HEK293 (cell line): ENCODE measurements around the gene PCGF1.

Experiments used
- GLI4 ChIP-seq: fragments of 450-650 bp; formaldehyde crosslinking; IDR thresholded peaks from 2 replicates; pipeline ENCODE4 v1.5.1; 2016; ENCODE audit warnings: missing biosample characterization, missing genetic modification characterization
- KLF7 ChIP-seq: fragments of 450-650 bp; formaldehyde crosslinking; IDR thresholded peaks from 2 replicates; pipeline ENCODE4 v1.5.1; 2016; ENCODE audit warnings: missing biosample characterization, missing genetic modification characterization, borderline replicate concordance
- OVOL3 ChIP-seq: fragments of 450-650 bp; formaldehyde crosslinking; IDR thresholded peaks from 2 replicates; pipeline ENCODE4 v1.5.1; 2016; ENCODE audit warnings: missing biosample characterization, missing genetic modification characterization
- SP2 ChIP-seq: fragments of 450-650 bp; formaldehyde crosslinking; IDR thresholded peaks from 2 replicates; pipeline ENCODE4 v1.5.1; 2016; ENCODE audit warnings: missing biosample characterization, missing genetic modification characterization
- TRIM28 ChIP-seq: IDR thresholded peaks from 2 replicates; pipeline ENCODE4 v1.6.1; 2011; ENCODE audit warnings: low read length, control low read depth, borderline replicate concordance
- WT1 ChIP-seq: fragments of 450-650 bp; formaldehyde crosslinking; IDR thresholded peaks from 2 replicates; pipeline ENCODE4 v1.5.1; 2016; ENCODE audit warnings: missing biosample characterization, missing genetic modification characterization
- YY1 ChIP-seq: fragments of 450-650 bp; formaldehyde crosslinking; IDR thresholded peaks from 2 replicates; pipeline ENCODE4 v1.5.1; 2018; ENCODE audit warnings: missing biosample characterization, missing genetic modification characterization
- ZNF133 ChIP-seq: fragments of 450-650 bp; formaldehyde crosslinking; IDR thresholded peaks from 2 replicates; pipeline ENCODE4 v1.5.1; 2016; ENCODE audit warnings: missing biosample characterization, missing genetic modification characterization
- ZNF174 ChIP-seq: fragments of 450-650 bp; formaldehyde crosslinking; IDR thresholded peaks from 2 replicates; pipeline ENCODE4 v1.5.0; 2017; ENCODE audit warnings: missing biosample characterization, mild to moderate bottlenecking, missing genetic modification characterization
- ZNF184 ChIP-seq: fragments of 450-650 bp; IDR thresholded peaks from 2 replicates; pipeline ENCODE4 v1.5.1; 2018; ENCODE audit warnings: missing biosample characterization, mild to moderate bottlenecking, missing genetic modification characterization
- ZNF23 ChIP-seq: fragments of 450-650 bp; formaldehyde crosslinking; IDR thresholded peaks from 2 replicates; pipeline ENCODE4 v1.5.1; 2016; ENCODE audit warnings: missing biosample characterization, missing genetic modification characterization, borderline replicate concordance
- ZNF274 ChIP-seq, 2 experiments: fragments of 200-500 bp in 1 of 2; fragments of 450-650 bp in 1 of 2; sonication (Bioruptor generic) in 1 of 2; formaldehyde crosslinking in 1 of 2; IDR thresholded peaks; 2 replicates each; pipeline versions ENCODE4 v1.5.1 to v1.6.1; 2014 to 2016; ENCODE audit warnings: borderline replicate concordance in 1 of 2, inconsistent platforms in 1 of 2, low read length in 1 of 2, missing biosample characterization in 1 of 2, missing genetic modification characterization in 1 of 2
- ZNF341 ChIP-seq: fragments of 450-650 bp; formaldehyde crosslinking; IDR thresholded peaks from 2 replicates; pipeline ENCODE4; 2016; ENCODE audit warnings: low read depth, missing biosample characterization, missing genetic modification characterization
- ZNF366 ChIP-seq: fragments of 450-650 bp; formaldehyde crosslinking; conservative IDR thresholded peaks from 2 replicates; pipeline ENCODE4 v1.5.1; 2016; ENCODE audit warnings: missing biosample characterization, missing genetic modification characterization
- ZNF394 ChIP-seq: fragments of 450-650 bp; formaldehyde crosslinking; IDR thresholded peaks from 2 replicates; pipeline ENCODE4 v1.5.1; 2016; ENCODE audit warnings: missing biosample characterization, missing genetic modification characterization, mild to moderate bottlenecking, moderate library complexity, borderline replicate concordance
- ZNF426 ChIP-seq: fragments of 450-650 bp; formaldehyde crosslinking; IDR thresholded peaks from 2 replicates; pipeline ENCODE4 v1.5.1; 2017; ENCODE audit warnings: missing biosample characterization, missing genetic modification characterization, mild to moderate bottlenecking, inconsistent platforms, moderate library complexity
- ZNF473 ChIP-seq: fragments of 450-650 bp; formaldehyde crosslinking; IDR thresholded peaks from 2 replicates; pipeline ENCODE4 v1.5.1; 2017; ENCODE audit warnings: missing biosample characterization, missing genetic modification characterization
- ZNF561 ChIP-seq: fragments of 450-650 bp; IDR thresholded peaks from 2 replicates; pipeline ENCODE4 v1.5.1; 2018; ENCODE audit warnings: missing biosample characterization, missing genetic modification characterization, borderline replicate concordance
- ZNF624 ChIP-seq: fragments of 450-650 bp; formaldehyde crosslinking; IDR thresholded peaks from 2 replicates; pipeline ENCODE4 v1.5.1; 2017; ENCODE audit warnings: missing biosample characterization, missing genetic modification characterization
- ZNF660 ChIP-seq: fragments of 450-650 bp; IDR thresholded peaks from 2 replicates; pipeline ENCODE4 v1.5.1; 2018; ENCODE audit warnings: missing biosample characterization, mild to moderate bottlenecking, missing genetic modification characterization
- ZNF76 ChIP-seq: fragments of 450-650 bp; formaldehyde crosslinking; IDR thresholded peaks from 2 replicates; pipeline ENCODE4; 2016; ENCODE audit warnings: low read depth, missing biosample characterization, missing genetic modification characterization, borderline replicate concordance
- ZNF837 ChIP-seq: fragments of 450-650 bp; formaldehyde crosslinking; IDR thresholded peaks from 2 replicates; pipeline ENCODE4 v1.5.1; 2016; ENCODE audit warnings: missing biosample characterization, missing genetic modification characterization
- ZSCAN23 ChIP-seq: fragments of 450-650 bp; formaldehyde crosslinking; IDR thresholded peaks from 2 replicates; pipeline ENCODE4 v1.5.1; 2016; ENCODE audit warnings: missing biosample characterization, missing genetic modification characterization
- TF ChIP-seq, protein P1 (sequence below): sonication (generic); formaldehyde crosslinking; IDR thresholded peaks from 2 replicates; pipeline ENCODE4 v1.8.1; 2022; ENCODE audit warnings: mild to moderate bottlenecking, moderate library complexity, missing genetic modification reagents
- TF ChIP-seq, protein P2 (sequence below): fragments of 450-650 bp; formaldehyde crosslinking; IDR thresholded peaks from 2 replicates; pipeline ENCODE4 v1.5.1; 2016; ENCODE audit warnings: missing biosample characterization, missing genetic modification characterization
- TF ChIP-seq, protein P3 (sequence below): fragments of 450-650 bp; formaldehyde crosslinking; IDR thresholded peaks from 2 replicates; pipeline ENCODE4 v1.5.1; 2016; ENCODE audit warnings: missing biosample characterization, missing genetic modification characterization
- TF ChIP-seq, protein P4 (sequence below): fragments of 450-650 bp; formaldehyde crosslinking; IDR thresholded peaks from 2 replicates; pipeline ENCODE4 v1.5.1; 2017; ENCODE audit warnings: missing biosample characterization, missing genetic modification characterization
- TF ChIP-seq, protein P5 (sequence below): fragments of 450-650 bp; formaldehyde crosslinking; IDR thresholded peaks from 2 replicates; pipeline ENCODE4 v1.5.1; 2016; ENCODE audit warnings: missing biosample characterization, missing genetic modification characterization
- TF ChIP-seq, protein P6 (sequence below): fragments of 450-650 bp; formaldehyde crosslinking; IDR thresholded peaks from 2 replicates; pipeline ENCODE4 v1.5.1; 2016; ENCODE audit warnings: missing biosample characterization, missing genetic modification characterization, low read depth

Gene PCGF1

DNA sequence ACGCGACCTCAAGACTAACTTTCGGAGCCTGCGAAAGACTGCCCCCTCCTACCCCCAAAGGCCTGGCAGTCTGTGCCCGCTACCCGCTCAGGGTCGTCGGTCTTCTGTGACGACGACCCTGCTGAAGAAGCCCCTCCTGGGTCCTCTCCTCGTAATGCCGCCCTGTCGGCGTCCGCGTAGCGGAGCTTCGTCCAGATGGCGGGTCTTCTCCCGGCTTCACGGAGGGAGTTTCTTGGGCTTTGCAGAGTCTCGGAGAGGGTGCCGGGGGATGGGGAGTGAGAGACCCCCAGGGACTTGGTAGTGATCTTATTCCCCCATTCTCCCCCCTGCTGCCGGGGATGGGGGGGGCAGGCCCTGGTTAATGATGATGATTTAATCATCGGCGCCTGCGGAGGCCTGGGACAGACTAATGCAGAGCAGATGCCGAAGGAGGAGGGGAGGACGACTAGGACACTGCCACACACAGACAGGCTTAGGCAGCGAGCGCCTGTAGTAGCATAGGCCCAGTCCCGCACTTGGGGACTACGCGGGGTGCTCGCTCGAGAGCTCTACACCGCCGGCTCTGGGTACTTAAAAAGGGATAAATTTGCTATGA is 528 bp upstream of the PCGF1 start (continued):
- TF ChIP-seq SP2 (no peak), ZNF76 (no peak), ZSCAN23 (tag by site-specific recombination) (no peak), TRIM28 (no peak), ZNF561 (tag by site-specific recombination) (no peak), ZNF394 (tag by site-specific recombination) (no peak), ZNF660 (tag by site-specific recombination) (0 out of 2 replicates have a peak, but pooled peaks have one; percentile 24), KLF7 (tag by site-specific recombination) (no peak), ZNF366 (tag by site-specific recombination) (no peak), GLI4 (no peak), ZNF133 (tag by site-specific recombination) (no peak), ZNF341 (tag by site-specific recombination) (peak; percentile 36; the same call in 1 of the 2 replicates), ZNF23 (tag by site-specific recombination) (no peak), ZNF426 (no peak), OVOL3 (tag by site-specific recombination) (no peak), ZNF274 (IDR thresholded peaks at IDR 0.05; ENCODE audit: low read length) (no peak), ZNF274 (tag by site-specific recombination; IDR thresholded peaks at IDR 0.05; ENCODE audit: borderline replicate concordance) (no peak), ZNF624 (no peak), YY1 (tag by site-specific recombination) (no peak), ZNF837 (no peak), WT1 (tag by site-specific recombination) (0 out of 2 replicates have a peak, but pooled peaks have one; percentile 31), ZNF174 (tag by site-specific recombination) (no peak), ZNF473 (tag by site-specific recombination) (no peak), ZNF184 (tag by site-specific recombination) (0 out of 2 replicates have a peak, but pooled peaks have one; percentile 18)
- TF ChIP-seq, protein P1, sequence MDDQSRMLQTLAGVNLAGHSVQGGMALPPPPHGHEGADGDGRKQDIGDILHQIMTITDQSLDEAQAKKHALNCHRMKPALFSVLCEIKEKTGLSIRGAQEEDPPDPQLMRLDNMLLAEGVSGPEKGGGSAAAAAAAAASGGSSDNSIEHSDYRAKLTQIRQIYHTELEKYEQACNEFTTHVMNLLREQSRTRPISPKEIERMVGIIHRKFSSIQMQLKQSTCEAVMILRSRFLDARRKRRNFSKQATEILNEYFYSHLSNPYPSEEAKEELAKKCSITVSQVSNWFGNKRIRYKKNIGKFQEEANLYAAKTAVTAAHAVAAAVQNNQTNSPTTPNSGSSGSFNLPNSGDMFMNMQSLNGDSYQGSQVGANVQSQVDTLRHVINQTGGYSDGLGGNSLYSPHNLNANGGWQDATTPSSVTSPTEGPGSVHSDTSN (CRISPR knock-in tag), result no peak
- TF ChIP-seq, protein P2, sequence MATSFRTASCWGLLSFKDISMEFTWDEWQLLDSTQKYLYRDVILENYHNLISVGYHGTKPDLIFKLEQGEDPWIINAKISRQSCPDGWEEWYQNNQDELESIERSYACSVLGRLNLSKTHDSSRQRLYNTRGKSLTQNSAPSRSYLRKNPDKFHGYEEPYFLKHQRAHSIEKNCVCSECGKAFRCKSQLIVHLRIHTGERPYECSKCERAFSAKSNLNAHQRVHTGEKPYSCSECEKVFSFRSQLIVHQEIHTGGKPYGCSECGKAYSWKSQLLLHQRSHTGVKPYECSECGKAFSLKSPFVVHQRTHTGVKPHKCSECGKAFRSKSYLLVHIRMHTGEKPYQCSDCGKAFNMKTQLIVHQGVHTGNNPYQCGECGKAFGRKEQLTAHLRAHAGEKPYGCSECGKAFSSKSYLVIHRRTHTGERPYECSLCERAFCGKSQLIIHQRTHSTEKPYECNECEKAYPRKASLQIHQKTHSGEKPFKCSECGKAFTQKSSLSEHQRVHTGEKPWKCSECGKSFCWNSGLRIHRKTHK, result no peak
- TF ChIP-seq, protein P3, sequence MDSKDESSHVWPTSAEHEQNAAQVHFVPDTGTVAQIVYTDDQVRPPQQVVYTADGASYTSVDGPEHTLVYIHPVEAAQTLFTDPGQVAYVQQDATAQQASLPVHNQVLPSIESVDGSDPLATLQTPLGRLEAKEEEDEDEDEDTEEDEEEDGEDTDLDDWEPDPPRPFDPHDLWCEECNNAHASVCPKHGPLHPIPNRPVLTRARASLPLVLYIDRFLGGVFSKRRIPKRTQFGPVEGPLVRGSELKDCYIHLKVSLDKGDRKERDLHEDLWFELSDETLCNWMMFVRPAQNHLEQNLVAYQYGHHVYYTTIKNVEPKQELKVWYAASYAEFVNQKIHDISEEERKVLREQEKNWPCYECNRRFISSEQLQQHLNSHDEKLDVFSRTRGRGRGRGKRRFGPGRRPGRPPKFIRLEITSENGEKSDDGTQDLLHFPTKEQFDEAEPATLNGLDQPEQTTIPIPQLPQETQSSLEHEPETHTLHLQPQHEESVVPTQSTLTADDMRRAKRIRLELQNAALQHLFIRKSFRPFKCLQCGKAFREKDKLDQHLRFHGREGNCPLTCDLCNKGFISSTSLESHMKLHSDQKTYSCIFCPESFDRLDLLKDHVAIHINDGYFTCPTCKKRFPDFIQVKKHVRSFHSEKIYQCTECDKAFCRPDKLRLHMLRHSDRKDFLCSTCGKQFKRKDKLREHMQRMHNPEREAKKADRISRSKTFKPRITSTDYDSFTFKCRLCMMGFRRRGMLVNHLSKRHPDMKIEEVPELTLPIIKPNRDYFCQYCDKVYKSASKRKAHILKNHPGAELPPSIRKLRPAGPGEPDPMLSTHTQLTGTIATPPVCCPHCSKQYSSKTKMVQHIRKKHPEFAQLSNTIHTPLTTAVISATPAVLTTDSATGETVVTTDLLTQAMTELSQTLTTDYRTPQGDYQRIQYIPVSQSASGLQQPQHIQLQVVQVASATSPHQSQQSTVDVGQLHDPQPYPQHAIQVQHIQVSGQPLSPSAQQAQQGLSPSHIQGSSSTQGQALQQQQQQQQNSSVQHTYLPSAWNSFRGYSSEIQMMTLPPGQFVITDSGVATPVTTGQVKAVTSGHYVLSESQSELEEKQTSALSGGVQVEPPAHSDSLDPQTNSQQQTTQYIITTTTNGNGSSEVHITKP (tag by site-specific recombination), result peak; percentile 79
- TF ChIP-seq, protein P4, sequence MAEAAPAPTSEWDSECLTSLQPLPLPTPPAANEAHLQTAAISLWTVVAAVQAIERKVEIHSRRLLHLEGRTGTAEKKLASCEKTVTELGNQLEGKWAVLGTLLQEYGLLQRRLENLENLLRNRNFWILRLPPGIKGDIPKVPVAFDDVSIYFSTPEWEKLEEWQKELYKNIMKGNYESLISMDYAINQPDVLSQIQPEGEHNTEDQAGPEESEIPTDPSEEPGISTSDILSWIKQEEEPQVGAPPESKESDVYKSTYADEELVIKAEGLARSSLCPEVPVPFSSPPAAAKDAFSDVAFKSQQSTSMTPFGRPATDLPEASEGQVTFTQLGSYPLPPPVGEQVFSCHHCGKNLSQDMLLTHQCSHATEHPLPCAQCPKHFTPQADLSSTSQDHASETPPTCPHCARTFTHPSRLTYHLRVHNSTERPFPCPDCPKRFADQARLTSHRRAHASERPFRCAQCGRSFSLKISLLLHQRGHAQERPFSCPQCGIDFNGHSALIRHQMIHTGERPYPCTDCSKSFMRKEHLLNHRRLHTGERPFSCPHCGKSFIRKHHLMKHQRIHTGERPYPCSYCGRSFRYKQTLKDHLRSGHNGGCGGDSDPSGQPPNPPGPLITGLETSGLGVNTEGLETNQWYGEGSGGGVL, result peak; percentile 61
- TF ChIP-seq, protein P5, sequence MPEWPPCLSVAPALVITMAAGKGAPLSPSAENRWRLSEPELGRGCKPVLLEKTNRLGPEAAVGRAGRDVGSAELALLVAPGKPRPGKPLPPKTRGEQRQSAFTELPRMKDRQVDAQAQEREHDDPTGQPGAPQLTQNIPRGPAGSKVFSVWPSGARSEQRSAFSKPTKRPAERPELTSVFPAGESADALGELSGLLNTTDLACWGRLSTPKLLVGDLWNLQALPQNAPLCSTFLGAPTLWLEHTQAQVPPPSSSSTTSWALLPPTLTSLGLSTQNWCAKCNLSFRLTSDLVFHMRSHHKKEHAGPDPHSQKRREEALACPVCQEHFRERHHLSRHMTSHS (tag by site-specific recombination), result no peak
- TF ChIP-seq, protein P6, sequence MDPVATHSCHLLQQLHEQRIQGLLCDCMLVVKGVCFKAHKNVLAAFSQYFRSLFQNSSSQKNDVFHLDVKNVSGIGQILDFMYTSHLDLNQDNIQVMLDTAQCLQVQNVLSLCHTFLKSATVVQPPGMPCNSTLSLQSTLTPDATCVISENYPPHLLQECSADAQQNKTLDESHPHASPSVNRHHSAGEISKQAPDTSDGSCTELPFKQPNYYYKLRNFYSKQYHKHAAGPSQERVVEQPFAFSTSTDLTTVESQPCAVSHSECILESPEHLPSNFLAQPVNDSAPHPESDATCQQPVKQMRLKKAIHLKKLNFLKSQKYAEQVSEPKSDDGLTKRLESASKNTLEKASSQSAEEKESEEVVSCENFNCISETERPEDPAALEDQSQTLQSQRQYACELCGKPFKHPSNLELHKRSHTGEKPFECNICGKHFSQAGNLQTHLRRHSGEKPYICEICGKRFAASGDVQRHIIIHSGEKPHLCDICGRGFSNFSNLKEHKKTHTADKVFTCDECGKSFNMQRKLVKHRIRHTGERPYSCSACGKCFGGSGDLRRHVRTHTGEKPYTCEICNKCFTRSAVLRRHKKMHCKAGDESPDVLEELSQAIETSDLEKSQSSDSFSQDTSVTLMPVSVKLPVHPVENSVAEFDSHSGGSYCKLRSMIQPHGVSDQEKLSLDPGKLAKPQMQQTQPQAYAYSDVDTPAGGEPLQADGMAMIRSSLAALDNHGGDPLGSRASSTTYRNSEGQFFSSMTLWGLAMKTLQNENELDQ (tag by site-specific recombination), result no peak
